ENCODE results near the gene ATP2C1. TPM values are rescaled to one million over a fixed set of nuclear protein-coding genes. Genes with fewer than 3 reads are reported as not detected.

ATP2C1 gene
- total RNA-seq, 2 experiments from 2014 or later: 51.3 to 56.2 TPM

DNA sequence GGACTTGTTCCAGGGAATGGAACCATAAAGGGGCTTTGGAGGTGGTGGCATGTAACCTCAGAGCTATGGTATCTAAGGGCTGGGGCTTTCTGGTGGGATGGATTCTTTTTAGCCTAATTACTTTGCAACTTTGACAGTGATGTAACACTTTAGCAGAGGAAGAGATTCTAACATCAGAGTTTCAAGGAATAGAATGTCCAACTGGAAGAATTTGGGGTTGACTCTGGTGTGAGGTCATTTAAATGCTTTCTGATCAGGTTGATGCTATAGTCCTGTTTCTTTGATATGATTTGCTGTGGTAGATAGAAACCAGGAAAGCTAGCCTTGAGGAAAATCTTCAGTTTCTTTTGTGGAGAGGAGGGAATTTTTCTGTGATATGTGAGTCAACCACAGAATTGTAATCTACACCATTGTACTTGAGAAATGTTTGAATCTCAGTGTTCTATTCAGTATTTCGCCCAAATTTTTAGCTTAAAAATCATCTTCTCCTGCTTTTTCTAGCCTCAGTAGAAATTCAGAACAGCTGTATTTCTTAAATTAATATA lies 40.0 kb downstream of the ATP2C1 start:
- Mint-ChIP-seq H3K27ac (no peak overlapping the region), H3K27me3 (no peaks in the 10 kb centered on the region), H3K4me3 (no peak overlapping the region), H3K36me3 (peaks cover 15% of the 10 kb centered on the region), H3K4me1 (peaks cover 7% of the 10 kb centered on the region), H3K9me3 (no peaks in the 10 kb centered on the region)
- POLR2A ChIA-PET: no interaction called here
- DNase-seq: no peak
- ATAC-seq (ENCODE audit: low read depth): no peak

GRCh38 chr3:130934442-130935089 lies 40.7 kb downstream of the ATP2C1 start:
- Mint-ChIP-seq H3K27me3 (no peaks in the 10 kb centered on the region), H3K4me3 (no peak overlapping the region), H3K36me3 (peaks cover 15% of the 10 kb centered on the region), H3K27ac (no peak overlapping the region), H3K9me3 (no peaks in the 10 kb centered on the region), H3K4me1 (peaks cover 5% of the 10 kb centered on the region)
- POLR2A ChIA-PET: no interaction called here
- ATAC-seq (ENCODE audit: low read depth) (no peak), DNase-seq (no peak)

- peaks cover 2% of the 10 kb centered on the region for H3K4me1 Mint-ChIP-seq
- H3K27me3 Mint-ChIP-seq: no peaks in the 10 kb centered on the region
- H3K9me3 Mint-ChIP-seq: no peaks in the 10 kb centered on the region
- ATAC-seq (ENCODE audit: low read depth) (no peak), DNase-seq (no peak)
- no peak overlapping the region for H3K4me3 Mint-ChIP-seq
- no peak overlapping the region for H3K27ac Mint-ChIP-seq
- H3K36me3 Mint-ChIP-seq: peaks cover 12% of the 10 kb centered on the region
- POLR2A ChIA-PET: no interaction called here
Measured at GRCh38 chr3:130935761-130936492, 42.0 kb downstream of the ATP2C1 start.

- H3K9me3 Mint-ChIP-seq: no peaks in the 10 kb centered on the region
- ATAC-seq (ENCODE audit: low read depth): no peak
- DNase-seq: no peak
- H3K27ac Mint-ChIP-seq: no peak overlapping the region
- no peaks in the 10 kb centered on the region for H3K27me3 Mint-ChIP-seq
- H3K4me1 Mint-ChIP-seq: no peaks in the 10 kb centered on the region
- peaks cover 22% of the 10 kb centered on the region for H3K36me3 Mint-ChIP-seq
- H3K4me3 Mint-ChIP-seq: no peak overlapping the region
- POLR2A ChIA-PET: no interaction called here
Measured at GRCh38 chr3:130939753-130940152, 45.9 kb downstream of the ATP2C1 start.

DNA sequence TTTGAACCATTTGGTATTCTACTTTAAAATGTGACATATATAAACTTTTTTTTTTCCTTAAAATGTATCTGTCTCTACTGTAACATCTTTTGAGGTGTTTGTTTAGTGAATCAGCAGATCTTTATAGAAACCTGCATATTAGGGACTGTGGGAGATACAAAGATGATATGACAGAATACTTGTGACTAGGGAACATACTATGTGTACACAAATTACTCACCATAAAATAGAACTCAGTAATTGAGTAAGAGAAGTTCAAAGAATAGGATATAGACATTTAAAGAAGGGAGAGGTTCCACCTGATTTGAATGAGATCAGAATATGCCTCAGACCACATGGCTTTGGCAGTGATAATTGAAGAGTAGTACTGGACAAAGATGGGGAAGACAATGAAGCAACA lies 47.9 kb downstream of the ATP2C1 start:
- Mint-ChIP-seq H3K9me3 (no peaks in the 10 kb centered on the region), H3K36me3 (peaks cover 31% of the 10 kb centered on the region), H3K4me3 (no peak overlapping the region), H3K4me1 (no peaks in the 10 kb centered on the region), H3K27ac (no peak overlapping the region), H3K27me3 (no peaks in the 10 kb centered on the region)
- DNase-seq (no peak), ATAC-seq (ENCODE audit: low read depth) (no peak)
- POLR2A ChIA-PET: no interaction called here

- DNase-seq (no peak), ATAC-seq (ENCODE audit: low read depth) (no peak)
- H3K4me1 Mint-ChIP-seq: peaks cover 7% of the 10 kb centered on the region
- no peaks in the 10 kb centered on the region for H3K27me3 Mint-ChIP-seq
- POLR2A ChIA-PET: no interaction called here
- no peaks in the 10 kb centered on the region for H3K9me3 Mint-ChIP-seq
- H3K36me3 Mint-ChIP-seq: peaks cover 40% of the 10 kb centered on the region
- no peak overlapping the region for H3K27ac Mint-ChIP-seq
- no peak overlapping the region for H3K4me3 Mint-ChIP-seq
Measured at GRCh38 chr3:130946882-130947281, 53.0 kb downstream of the ATP2C1 start.

DNA sequence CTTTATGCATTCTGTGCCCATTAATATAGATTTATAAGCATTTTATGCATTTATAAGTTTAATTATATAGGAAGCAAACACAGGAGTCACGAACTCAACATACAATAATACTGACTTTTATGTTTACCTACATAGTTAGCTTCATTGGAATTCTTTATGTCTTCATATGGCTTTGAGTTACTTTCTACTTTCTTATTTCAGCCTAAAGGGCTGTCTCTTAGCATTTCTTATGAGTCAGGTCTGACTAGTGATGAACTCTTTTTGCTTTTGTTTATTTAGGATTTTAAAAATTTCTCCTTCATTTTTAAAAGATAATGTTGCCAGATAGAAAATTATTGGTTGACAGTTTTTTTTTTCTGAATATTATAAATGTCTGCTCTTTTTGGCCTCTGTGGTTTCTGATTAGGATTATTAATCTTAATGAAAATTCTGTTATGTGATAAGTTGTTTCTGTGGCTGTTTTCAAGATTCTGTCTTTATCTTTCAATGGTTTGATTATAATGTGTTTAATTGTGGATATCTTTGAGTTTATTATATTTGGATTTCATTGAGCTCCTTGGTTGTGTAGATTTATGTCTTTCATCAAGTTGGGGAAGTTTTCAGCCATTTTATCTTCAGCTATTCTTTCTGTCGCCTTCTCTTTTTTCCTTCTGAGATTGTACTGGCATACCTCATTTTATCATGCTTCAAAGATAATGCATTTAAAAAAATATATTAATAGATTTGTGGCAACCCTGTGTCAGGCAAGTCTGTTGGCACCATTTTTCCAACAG lies 54.3 kb downstream of the ATP2C1 start:
- Mint-ChIP-seq H3K27ac (no peak overlapping the region), H3K36me3 (peaks cover 40% of the 10 kb centered on the region), H3K9me3 (no peaks in the 10 kb centered on the region), H3K27me3 (no peaks in the 10 kb centered on the region), H3K4me3 (no peak overlapping the region), H3K4me1 (peaks cover 7% of the 10 kb centered on the region)
- POLR2A ChIA-PET: no interaction called here
- DNase-seq: no peak
- ATAC-seq (ENCODE audit: low read depth): no peak

DNA sequence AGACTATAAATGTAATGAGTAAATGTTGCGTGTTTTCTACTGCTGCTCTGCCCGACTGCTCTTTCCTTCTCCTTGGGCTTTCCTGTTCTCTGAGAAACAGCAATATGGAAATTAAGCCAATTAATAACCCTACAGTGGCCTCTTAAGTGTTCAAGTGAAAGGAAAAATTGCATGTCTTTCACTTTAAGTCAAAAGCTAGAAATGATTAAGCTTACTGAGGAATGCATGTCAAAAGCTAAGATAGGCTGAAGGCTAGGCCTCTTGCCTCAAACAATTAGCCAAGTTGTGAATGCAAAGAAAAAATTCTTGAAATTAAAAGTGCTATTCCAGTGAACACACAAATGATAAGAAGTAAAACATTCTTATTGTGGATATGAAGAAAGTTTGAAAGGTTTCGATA lies 55.0 kb downstream of the ATP2C1 start:
- no peak overlapping the region for H3K27ac Mint-ChIP-seq
- no peak overlapping the region for H3K4me3 Mint-ChIP-seq
- POLR2A ChIA-PET: no interaction called here
- no peaks in the 10 kb centered on the region for H3K27me3 Mint-ChIP-seq
- H3K36me3 Mint-ChIP-seq: peaks cover 39% of the 10 kb centered on the region
- H3K9me3 Mint-ChIP-seq: no peaks in the 10 kb centered on the region
- peaks cover 7% of the 10 kb centered on the region for H3K4me1 Mint-ChIP-seq
- ATAC-seq (ENCODE audit: low read depth): no peak
- DNase-seq: no peak

- DNase-seq: no peak
- Mint-ChIP-seq H3K36me3 (peaks cover 39% of the 10 kb centered on the region), H3K9me3 (no peaks in the 10 kb centered on the region), H3K27ac (no peak overlapping the region), H3K27me3 (no peaks in the 10 kb centered on the region), H3K4me1 (peaks cover 7% of the 10 kb centered on the region), H3K4me3 (no peak overlapping the region)
- POLR2A ChIA-PET: no interaction called here
- ATAC-seq (ENCODE audit: low read depth): no peak
Measured at GRCh38 chr3:130950124-130950523, 56.2 kb downstream of the ATP2C1 start.

GRCh38 chr3:130950641-130951040 lies 56.8 kb downstream of the ATP2C1 start:
- ATAC-seq (ENCODE audit: low read depth) (no peak), DNase-seq (no peak)
- Mint-ChIP-seq H3K36me3 (peaks cover 39% of the 10 kb centered on the region), H3K4me3 (no peak overlapping the region), H3K4me1 (peaks cover 7% of the 10 kb centered on the region), H3K27ac (no peak overlapping the region), H3K9me3 (no peaks in the 10 kb centered on the region), H3K27me3 (no peaks in the 10 kb centered on the region)
- POLR2A ChIA-PET: no interaction called here

GRCh38 chr3:130955481-130955880 lies 61.6 kb downstream of the ATP2C1 start:
- Mint-ChIP-seq H3K27me3 (no peaks in the 10 kb centered on the region), H3K9me3 (no peaks in the 10 kb centered on the region), H3K4me1 (no peaks in the 10 kb centered on the region), H3K36me3 (peaks cover 33% of the 10 kb centered on the region), H3K27ac (no peak overlapping the region), H3K4me3 (no peak overlapping the region)
- POLR2A ChIA-PET: no interaction called here
- no peak for ATAC-seq (ENCODE audit: low read depth)
- DNase-seq: no peak

- ATAC-seq (ENCODE audit: low read depth) (no peak), DNase-seq (no peak)
- no peaks in the 10 kb centered on the region for H3K27me3 Mint-ChIP-seq
- H3K36me3 Mint-ChIP-seq: peaks cover 38% of the 10 kb centered on the region
- POLR2A ChIA-PET: no interaction called here
- no peak overlapping the region for H3K4me3 Mint-ChIP-seq
- no peaks in the 10 kb centered on the region for H3K9me3 Mint-ChIP-seq
- no peak overlapping the region for H3K27ac Mint-ChIP-seq
- H3K4me1 Mint-ChIP-seq: no peaks in the 10 kb centered on the region
Measured at GRCh38 chr3:130956281-130956680, 62.4 kb downstream of the ATP2C1 start.

DNA sequence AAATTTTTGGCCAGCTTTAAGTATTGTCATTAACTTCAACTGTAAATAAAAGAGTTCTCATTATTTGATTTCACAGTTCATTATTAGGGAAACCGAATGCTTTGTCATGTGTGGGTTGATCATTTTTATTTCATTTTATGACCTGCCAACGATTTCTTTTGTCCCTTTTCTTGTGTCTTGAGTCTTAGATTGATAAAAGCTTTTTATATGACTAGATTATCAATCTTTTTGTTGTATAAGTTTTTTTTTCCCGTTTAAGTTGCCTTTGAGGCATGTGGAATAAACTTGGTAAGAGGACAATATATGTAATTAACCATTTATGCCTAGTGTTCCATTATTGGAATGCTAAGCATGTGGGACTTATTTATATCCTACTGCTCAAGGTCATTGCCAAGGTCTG lies 62.8 kb downstream of the ATP2C1 start:
- no peak for ATAC-seq (ENCODE audit: low read depth)
- Mint-ChIP-seq H3K36me3 (peaks cover 38% of the 10 kb centered on the region), H3K27me3 (no peaks in the 10 kb centered on the region), H3K4me3 (no peak overlapping the region), H3K4me1 (no peaks in the 10 kb centered on the region), H3K27ac (no peak overlapping the region), H3K9me3 (no peaks in the 10 kb centered on the region)
- DNase-seq: no peak
- POLR2A ChIA-PET: no interaction called here
